Measurements from ENCODE around the gene RELCH.

The RELCH gene

GRCh38 chr18:62196980-62197379, 9.9 kb downstream of the RELCH start:
- Histone ChIP-seq H3K27me3 (replicated peaks) (no peaks in the 10 kb centered on the region), H3K4me3 (ENCODE audit: low read depth, low read length) (no peak overlapping the region), H3K36me3 (replicated peaks) (no peaks in the 10 kb centered on the region), H3K27ac (no peak overlapping the region)
- in situ Hi-C loops (cut with HindIII; ENCODE audit: low pct_ligation_motif_present, low sequenced_read_pairs): no loop called here
- no peak for TF ChIP-seq CTCF (IDR thresholded peaks at IDR 0.05; ENCODE audit: low read depth, low read length, missing control alignments)
- no peak for DNase-seq

- in situ Hi-C loops (cut with HindIII; ENCODE audit: low pct_ligation_motif_present, low sequenced_read_pairs): no loop called here
- no peak for TF ChIP-seq CTCF (IDR thresholded peaks at IDR 0.05; ENCODE audit: low read depth, low read length, missing control alignments)
- no peak overlapping the region for H3K4me3 ChIP-seq (ENCODE audit: low read depth, low read length)
- DNase-seq: no peak
- no peaks in the 10 kb centered on the region for H3K27me3 ChIP-seq (replicated peaks)
- H3K27ac ChIP-seq: no peak overlapping the region
- no peaks in the 10 kb centered on the region for H3K36me3 ChIP-seq (replicated peaks)
Measured at GRCh38 chr18:62198259-62198658, 11.2 kb downstream of the RELCH start.

- TF ChIP-seq CTCF (IDR thresholded peaks at IDR 0.05; ENCODE audit: low read depth, low read length, missing control alignments): no peak
- DNase-seq: no peak
- Histone ChIP-seq H3K4me3 (ENCODE audit: low read depth, low read length) (no peak overlapping the region), H3K27me3 (replicated peaks) (no peaks in the 10 kb centered on the region), H3K27ac (no peak overlapping the region), H3K36me3 (replicated peaks) (no peaks in the 10 kb centered on the region)
- in situ Hi-C loops (cut with HindIII; ENCODE audit: low pct_ligation_motif_present, low sequenced_read_pairs): no loop called here
Measured at GRCh38 chr18:62199629-62200028, 12.6 kb downstream of the RELCH start.

GRCh38 chr18:62200121-62200914, 13.3 kb downstream of the RELCH start:
- in situ Hi-C loops (cut with HindIII; ENCODE audit: low pct_ligation_motif_present, low sequenced_read_pairs): no loop called here
- Histone ChIP-seq H3K4me3 (ENCODE audit: low read depth, low read length) (no peak overlapping the region), H3K27ac (no peak overlapping the region), H3K36me3 (replicated peaks) (no peaks in the 10 kb centered on the region), H3K27me3 (replicated peaks) (no peaks in the 10 kb centered on the region)
- DNase-seq: no peak
- no peak for TF ChIP-seq CTCF (IDR thresholded peaks at IDR 0.05; ENCODE audit: low read depth, low read length, missing control alignments)

- no peak for DNase-seq
- Histone ChIP-seq H3K27ac (no peak overlapping the region), H3K4me3 (ENCODE audit: low read depth, low read length) (no peak overlapping the region), H3K36me3 (replicated peaks) (no peaks in the 10 kb centered on the region), H3K27me3 (replicated peaks) (no peaks in the 10 kb centered on the region)
- in situ Hi-C loops (cut with HindIII; ENCODE audit: low pct_ligation_motif_present, low sequenced_read_pairs): no loop called here
- TF ChIP-seq CTCF (IDR thresholded peaks at IDR 0.05; ENCODE audit: low read depth, low read length, missing control alignments): no peak
Measured at GRCh38 chr18:62201870-62202269, 14.8 kb downstream of the RELCH start.

GRCh38 chr18:62205824-62206223, 18.8 kb downstream of the RELCH start:
- no peak for DNase-seq
- Histone ChIP-seq H3K27ac (no peak overlapping the region), H3K36me3 (replicated peaks) (no peaks in the 10 kb centered on the region), H3K27me3 (replicated peaks) (no peaks in the 10 kb centered on the region), H3K4me3 (ENCODE audit: low read depth, low read length) (no peak overlapping the region)
- in situ Hi-C loops (cut with HindIII; ENCODE audit: low pct_ligation_motif_present, low sequenced_read_pairs): no loop called here
- TF ChIP-seq CTCF (IDR thresholded peaks at IDR 0.05; ENCODE audit: low read depth, low read length, missing control alignments): no peak

Data from brain microvascular endothelial cell (primary cell).